ENCODE data around the gene CLCN4.

CLCN4 gene

GRCh38 chrX:10213716-10214115, 56.9 kb downstream of the CLCN4 start:
- in situ Hi-C loops (cut with MboI; ENCODE audit: low pct_unique_long_range_greater_than_20kb, low sequenced_read_pairs): no loop called here
- DNase-seq: no peak

DNA sequence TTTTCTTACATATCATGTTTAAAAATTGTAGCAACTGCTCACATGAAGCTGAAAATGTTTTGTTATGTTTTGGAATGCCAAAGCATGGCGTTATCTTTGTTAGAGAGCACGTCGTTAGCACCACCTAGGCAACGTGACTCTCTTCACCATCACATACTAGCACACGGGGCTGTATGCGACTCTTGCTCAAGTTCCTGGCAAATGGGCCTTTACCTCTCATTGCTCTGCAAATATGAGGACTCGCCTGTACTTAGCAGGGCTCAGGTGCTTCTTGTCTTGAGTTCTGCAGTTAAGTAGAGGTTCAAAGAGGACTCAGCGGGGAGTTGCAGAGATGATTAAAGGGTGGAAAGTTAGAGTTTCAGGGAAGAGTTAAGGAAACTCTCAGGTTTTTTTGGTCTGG, 59.4 kb downstream of the CLCN4 start:
- DNase-seq: no peak
- in situ Hi-C loops (cut with MboI; ENCODE audit: low pct_unique_long_range_greater_than_20kb, low sequenced_read_pairs): no loop called here

DNA sequence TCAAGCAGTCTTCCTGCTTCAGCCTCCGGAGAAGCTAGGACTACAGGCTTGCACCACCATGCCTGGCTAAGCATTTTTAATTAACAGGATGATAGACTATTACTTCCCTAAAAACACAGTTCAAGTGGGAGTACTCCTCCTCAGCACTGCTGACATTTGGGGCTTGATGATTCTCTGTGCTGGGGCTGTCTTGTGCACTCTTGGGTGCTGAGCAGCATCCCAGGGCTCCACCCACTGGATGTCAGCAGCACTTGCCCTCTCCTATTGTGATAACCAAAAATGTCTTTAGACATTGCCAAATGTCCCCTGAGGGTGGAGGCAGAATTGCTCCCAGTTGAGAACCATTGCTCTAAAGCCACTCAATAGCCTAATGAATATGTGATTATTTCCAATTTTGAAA, 60.4 kb downstream of the CLCN4 start:
- in situ Hi-C loops (cut with MboI; ENCODE audit: low pct_unique_long_range_greater_than_20kb, low sequenced_read_pairs): no loop called here
- DNase-seq: peak; percentile 37

DNA sequence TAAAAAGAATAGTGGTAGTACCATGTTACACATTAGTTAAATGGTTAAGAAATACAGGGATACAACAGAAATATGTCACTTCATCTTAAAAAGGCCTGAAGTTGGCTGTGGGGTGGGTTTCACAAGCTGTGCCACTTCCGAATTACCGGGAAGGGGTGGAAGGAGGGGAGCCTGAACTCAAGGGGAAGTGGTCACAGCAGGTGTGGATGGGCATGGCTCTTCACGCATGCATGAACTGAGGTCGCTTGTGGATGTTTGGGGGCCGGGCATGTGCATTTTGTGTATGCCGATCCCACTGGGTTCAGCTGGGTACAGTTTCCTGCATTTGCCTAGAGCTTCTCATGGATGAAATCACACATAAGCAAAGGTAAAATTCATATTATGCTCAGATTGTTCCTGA, 64.9 kb downstream of the CLCN4 start:
- in situ Hi-C loops (cut with MboI; ENCODE audit: low pct_unique_long_range_greater_than_20kb, low sequenced_read_pairs): no loop called here
- no peak for DNase-seq

DNA sequence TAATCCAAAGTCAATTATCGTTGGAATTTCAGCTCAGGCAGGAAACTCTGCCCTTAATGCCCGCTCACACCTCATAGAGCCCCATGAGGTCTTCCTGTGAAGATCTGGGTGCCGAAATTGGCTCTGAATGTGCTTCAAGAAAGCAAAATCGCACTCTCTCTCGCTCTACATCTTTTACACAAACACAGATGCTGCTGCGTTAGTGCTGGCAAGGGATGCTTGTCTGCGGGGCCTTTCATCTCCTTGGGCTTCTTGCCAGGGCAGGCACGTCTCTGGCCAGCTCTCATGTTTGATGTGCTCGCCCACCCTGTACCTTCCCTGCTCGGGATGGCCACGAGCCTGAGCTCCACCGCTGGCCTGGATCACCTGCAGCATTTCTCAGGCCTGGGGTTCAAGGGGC, 66.5 kb downstream of the CLCN4 start:
- in situ Hi-C loops (cut with MboI; ENCODE audit: low pct_unique_long_range_greater_than_20kb, low sequenced_read_pairs): no loop called here

GRCh38 chrX:10223781-10224180, 67.0 kb downstream of the CLCN4 start:
- in situ Hi-C loops (cut with MboI; ENCODE audit: low pct_unique_long_range_greater_than_20kb, low sequenced_read_pairs): no loop called here
- DNase-seq: no peak

More for the DNA sequence above, 66.5 kb downstream of the CLCN4 start:
- no peak for DNase-seq

GRCh38 chrX:10230222-10230621, 73.4 kb downstream of the CLCN4 start:
- in situ Hi-C loops (cut with MboI; ENCODE audit: low pct_unique_long_range_greater_than_20kb, low sequenced_read_pairs): no loop called here
- no peak for DNase-seq

GRCh38 chrX:10231461-10231860, 74.7 kb downstream of the CLCN4 start:
- no peak for DNase-seq
- in situ Hi-C loops (cut with MboI; ENCODE audit: low pct_unique_long_range_greater_than_20kb, low sequenced_read_pairs): no loop called here

- no peak for DNase-seq
- in situ Hi-C loops (cut with MboI; ENCODE audit: low pct_unique_long_range_greater_than_20kb, low sequenced_read_pairs): no loop called here
Measured at GRCh38 chrX:10233173-10233572, 76.4 kb downstream of the CLCN4 start.

- in situ Hi-C loops (cut with MboI; ENCODE audit: low pct_unique_long_range_greater_than_20kb, low sequenced_read_pairs): no loop called here
- DNase-seq: no peak
Measured at GRCh38 chrX:10233696-10234095, 76.9 kb downstream of the CLCN4 start.

GRCh38 chrX:10235851-10236250, 79.1 kb downstream of the CLCN4 start:
- DNase-seq: no peak
- in situ Hi-C loops (cut with MboI; ENCODE audit: low pct_unique_long_range_greater_than_20kb, low sequenced_read_pairs): no loop called here

DNA sequence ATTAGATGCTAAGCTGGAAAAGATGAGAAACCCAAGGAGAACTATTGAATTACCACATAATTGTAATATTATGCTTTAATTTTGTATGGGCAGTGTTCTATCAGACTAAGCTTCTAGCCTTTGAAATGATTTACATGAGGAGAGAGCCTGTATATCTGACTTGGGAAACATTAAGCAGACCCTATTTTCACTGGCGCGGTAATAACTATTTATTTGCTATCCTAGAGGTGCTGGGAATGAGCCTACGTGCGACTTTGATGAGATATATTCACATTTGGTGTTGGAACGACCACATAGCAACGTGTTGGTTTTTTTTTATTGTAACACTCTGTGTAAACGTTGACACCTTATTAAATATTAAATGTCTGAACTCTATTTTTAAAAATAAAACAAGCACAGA, 80.5 kb downstream of the CLCN4 start:
- no peak for DNase-seq
- in situ Hi-C loops (cut with MboI; ENCODE audit: low pct_unique_long_range_greater_than_20kb, low sequenced_read_pairs): no loop called here

GRCh38 chrX:10239611-10240064, 82.9 kb downstream of the CLCN4 start:
- no peak for DNase-seq
- in situ Hi-C loops (cut with MboI; ENCODE audit: low pct_unique_long_range_greater_than_20kb, low sequenced_read_pairs): no loop called here

DNA sequence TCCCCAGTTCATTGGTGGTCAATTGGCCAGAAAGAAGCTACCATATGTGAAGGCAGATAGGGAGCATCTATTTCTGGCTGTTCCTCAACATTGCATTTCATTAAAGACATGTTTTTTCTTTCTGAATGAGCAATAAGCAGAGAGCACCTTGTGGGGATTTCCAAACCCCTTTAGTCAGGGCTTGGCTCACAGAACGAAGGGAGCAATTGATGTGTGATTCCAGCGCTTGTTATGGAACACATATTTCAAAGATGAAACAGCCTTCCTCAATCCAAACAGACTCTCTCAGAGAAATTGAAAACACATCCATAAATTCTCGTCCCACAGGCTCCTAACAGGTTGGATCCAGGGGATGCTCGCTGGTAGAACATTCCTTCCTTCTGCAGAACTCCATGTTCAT, 84.1 kb downstream of the CLCN4 start:
- no peak for DNase-seq
- in situ Hi-C loops (cut with MboI; ENCODE audit: low pct_unique_long_range_greater_than_20kb, low sequenced_read_pairs): no loop called here

- no peak for DNase-seq
- in situ Hi-C loops (cut with MboI; ENCODE audit: low pct_unique_long_range_greater_than_20kb, low sequenced_read_pairs): no loop called here
Measured at GRCh38 chrX:10242026-10242425, 85.3 kb downstream of the CLCN4 start.

DNA sequence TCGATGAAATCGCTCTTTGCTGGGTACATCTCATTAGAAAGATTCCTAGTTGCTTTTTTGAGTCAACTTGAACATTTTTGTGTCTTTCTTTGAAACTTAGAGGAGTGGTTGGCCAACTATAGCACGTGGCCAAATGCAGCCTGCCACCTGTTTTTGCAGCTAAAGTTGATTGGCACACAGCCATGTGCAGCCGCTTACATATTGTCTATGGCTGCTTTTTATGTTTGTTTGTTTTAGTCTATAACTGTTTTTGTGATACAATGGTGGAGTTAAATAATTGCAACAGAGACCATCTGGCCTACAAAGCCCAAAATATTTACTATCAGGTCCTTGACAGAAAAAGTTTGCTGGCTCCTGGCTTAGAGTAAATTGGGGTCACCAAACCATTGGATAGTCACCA, 86.3 kb downstream of the CLCN4 start:
- in situ Hi-C loops (cut with MboI; ENCODE audit: low pct_unique_long_range_greater_than_20kb, low sequenced_read_pairs): no loop called here

DNA sequence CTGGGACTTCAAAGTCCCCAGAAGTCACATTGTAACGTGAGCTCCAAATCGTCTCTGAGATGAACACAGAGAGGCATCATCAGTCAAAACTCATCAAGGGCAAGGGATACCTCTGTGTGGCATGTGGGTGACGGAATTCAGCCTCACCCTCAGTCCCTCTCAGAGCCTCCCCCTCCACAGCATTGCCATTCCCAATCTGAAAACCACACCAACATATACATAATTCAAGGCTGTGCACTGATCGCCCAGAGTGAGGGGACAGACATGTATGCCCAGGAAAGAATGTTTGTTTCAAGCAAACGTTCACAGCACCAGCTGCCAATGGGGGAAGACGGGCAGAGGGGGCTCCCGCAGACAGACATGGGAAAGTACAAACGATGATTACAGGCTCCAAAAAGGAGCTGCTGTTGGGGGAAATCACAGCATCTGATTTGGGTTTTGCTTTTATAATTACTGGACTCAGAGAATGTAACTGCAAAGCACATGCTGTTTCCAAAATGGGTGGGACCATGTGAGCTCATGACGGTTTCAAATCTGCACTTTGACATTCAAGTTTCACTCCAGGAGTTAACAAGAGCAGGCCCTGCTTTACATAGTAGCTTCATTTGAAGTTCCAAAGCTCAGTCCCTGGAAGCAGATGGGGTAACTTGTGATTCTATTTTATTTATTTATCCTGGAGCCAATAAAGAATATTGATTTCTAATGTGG, 88.3 kb downstream of the CLCN4 start:
- in situ Hi-C loops (cut with MboI; ENCODE audit: low pct_unique_long_range_greater_than_20kb, low sequenced_read_pairs): no loop called here
- DNase-seq: no peak

More for the DNA sequence above, 86.3 kb downstream of the CLCN4 start:
- DNase-seq: no peak

GRCh38 chrX:10245886-10246285, 89.1 kb downstream of the CLCN4 start:
- DNase-seq: no peak
- in situ Hi-C loops (cut with MboI; ENCODE audit: low pct_unique_long_range_greater_than_20kb, low sequenced_read_pairs): no loop called here

GRCh38 chrX:10246297-10246696, 89.5 kb downstream of the CLCN4 start:
- in situ Hi-C loops (cut with MboI; ENCODE audit: low pct_unique_long_range_greater_than_20kb, low sequenced_read_pairs): no loop called here
- DNase-seq: no peak

- DNase-seq: no peak
- in situ Hi-C loops (cut with MboI; ENCODE audit: low pct_unique_long_range_greater_than_20kb, low sequenced_read_pairs): no loop called here
Measured at GRCh38 chrX:10246846-10247245, 90.1 kb downstream of the CLCN4 start.

- in situ Hi-C loops (cut with MboI; ENCODE audit: low pct_unique_long_range_greater_than_20kb, low sequenced_read_pairs): no loop called here
- DNase-seq: no peak
Measured at GRCh38 chrX:10254739-10255138, 98.0 kb downstream of the CLCN4 start.

Measured in KBM-7 (cell line).